Smooth muscle cell (in vitro differentiated cells): ENCODE measurements around the gene PLIN1. TPM values are rescaled to one million over a fixed set of nuclear protein-coding genes. Genes with fewer than 3 reads are reported as not detected.

Experiments
- DNase-seq: peaks from one replicate; lab custom pipeline; 2025; ENCODE audit not compliant: unreplicated experiment; lab: John Stamatoyannopoulos, UW
- H2AFZ ChIP-seq: fragments of 200-600 bp; sonication (generic); 2 replicates; pipeline ENCODE4 v1.6.0; 2016; ENCODE audit warnings: antibody characterized with exemption, low read depth, mild to moderate bottlenecking
- H3F3A ChIP-seq: fragments of 200-600 bp; sonication (generic); 2 replicates; pipeline ENCODE4 v1.6.0; 2017; ENCODE audit warnings: antibody characterized with exemption, low read depth
- H3K27ac ChIP-seq: fragments of 200-600 bp; sonication (generic); 2 replicates; pipeline ENCODE4 v1.5.1; 2016; ENCODE audit warnings: low read depth, mild to moderate bottlenecking
- H3K27me3 ChIP-seq: fragments of 200-600 bp; sonication (generic); 2 replicates; pipeline ENCODE4 v1.6.1; 2016; ENCODE audit warnings: low read depth, mild to moderate bottlenecking
- H3K36me3 ChIP-seq: fragments of 200-600 bp; sonication (generic); 2 replicates; pipeline ENCODE4 v1.5.1; 2016; ENCODE audit warnings: low read depth
- H3K4me1 ChIP-seq: fragments of 200-600 bp; sonication (generic); 2 replicates; pipeline ENCODE4 v1.5.1; 2016; ENCODE audit warnings: low read depth
- H3K4me2 ChIP-seq: fragments of 200-600 bp; sonication (generic); 2 replicates; pipeline ENCODE4 v1.6.0; 2016; ENCODE audit warnings: mild to moderate bottlenecking
- H3K4me3 ChIP-seq: fragments of 200-600 bp; sonication (generic); 2 replicates; pipeline ENCODE4 v1.5.1; 2016; ENCODE audit warnings: mild to moderate bottlenecking
- H3K79me2 ChIP-seq: fragments of 200-600 bp; sonication (generic); 2 replicates; pipeline ENCODE4 v1.6.0; 2016; ENCODE audit warnings: low read depth, mild to moderate bottlenecking
- H3K9ac ChIP-seq: fragments of 200-600 bp; sonication (generic); 2 replicates; pipeline ENCODE4 v1.6.0; 2016; ENCODE audit warnings: low read depth
- H3K9me3 ChIP-seq: fragments of 200-600 bp; sonication (generic); replicated peaks from 2 replicates; pipeline ENCODE4 v1.5.1; 2016; ENCODE audit warnings: low read depth
- H4K20me1 ChIP-seq: fragments of 200-600 bp; sonication (generic); 2 replicates; pipeline ENCODE4 v1.6.0; 2016; ENCODE audit warnings: low read depth
- WGBS: methylation state at CpG from one replicate; pipeline ENCODE4 v1.1.7; 2016; ENCODE audit warnings: low lambda C conversion rate; 5-methylcytosine and 5-hydroxymethylcytosine counted together
- polyA plus RNA-seq: library from polyadenylated mRNA; unstranded; fragments of >200 nt; fragmentation: Nextera tagmentation; extraction: Ambion mirVana; gene quantifications from 2 replicates; pipeline ENCODE4 v1.2.1, GENCODE V29; 2016
- total RNA-seq: library from RNA; depleted of rRNA; stranded (reverse); fragments of >200 nt; gene quantifications from 2 replicates; pipeline ENCODE4 v1.2.3, GENCODE V29; 2014
- TF ChIP-seq, protein P1 (sequence below): fragments of 200-600 bp; sonication (generic); IDR thresholded peaks from 2 replicates; pipeline ENCODE4 v1.5.1; 2017; ENCODE audit warnings: borderline replicate concordance, mild to moderate bottlenecking, antibody characterized with exemption; ENCODE audit not compliant: insufficient read depth, poor library complexity, severe bottlenecking

Gene PLIN1
- total and polyA plus RNA-seq, 2 experiments from 2014 or later: 0.04 to 0.66 TPM

DNA sequence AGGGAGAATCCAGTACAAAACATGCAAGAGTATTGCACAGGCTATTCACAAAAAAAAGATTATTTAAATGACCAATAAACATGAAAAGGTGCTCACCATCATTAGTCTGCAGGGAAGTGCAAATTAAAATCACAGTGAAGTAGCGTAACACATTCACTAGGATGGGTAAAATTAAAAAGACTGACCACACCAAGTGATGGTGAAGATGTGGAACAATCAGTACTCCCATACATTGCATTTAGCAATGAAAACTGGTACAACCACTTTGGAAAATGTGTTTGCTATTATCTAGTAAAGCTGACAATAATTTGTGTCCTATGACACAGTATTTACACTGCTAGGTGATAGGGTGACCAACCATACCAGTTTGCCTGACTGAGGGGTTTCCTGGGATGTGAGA lies 45.5 kb upstream of the PLIN1 start:
- H3K79me2 ChIP-seq: no peaks in the 10 kb centered on the region
- H3F3A ChIP-seq: no peaks in the 10 kb centered on the region
- no peak overlapping the region for H2AFZ ChIP-seq
- no peaks in the 10 kb centered on the region for H3K27me3 ChIP-seq
- no peak for DNase-seq
- no peaks in the 10 kb centered on the region for H3K4me1 ChIP-seq
- H3K9ac ChIP-seq: no peak overlapping the region
- 100% methylated on average over 1 of the region's 1 CpG for WGBS
- H3K27ac ChIP-seq: no peak overlapping the region
- H3K4me2 ChIP-seq: no peak overlapping the region
- TF ChIP-seq, protein P1, sequence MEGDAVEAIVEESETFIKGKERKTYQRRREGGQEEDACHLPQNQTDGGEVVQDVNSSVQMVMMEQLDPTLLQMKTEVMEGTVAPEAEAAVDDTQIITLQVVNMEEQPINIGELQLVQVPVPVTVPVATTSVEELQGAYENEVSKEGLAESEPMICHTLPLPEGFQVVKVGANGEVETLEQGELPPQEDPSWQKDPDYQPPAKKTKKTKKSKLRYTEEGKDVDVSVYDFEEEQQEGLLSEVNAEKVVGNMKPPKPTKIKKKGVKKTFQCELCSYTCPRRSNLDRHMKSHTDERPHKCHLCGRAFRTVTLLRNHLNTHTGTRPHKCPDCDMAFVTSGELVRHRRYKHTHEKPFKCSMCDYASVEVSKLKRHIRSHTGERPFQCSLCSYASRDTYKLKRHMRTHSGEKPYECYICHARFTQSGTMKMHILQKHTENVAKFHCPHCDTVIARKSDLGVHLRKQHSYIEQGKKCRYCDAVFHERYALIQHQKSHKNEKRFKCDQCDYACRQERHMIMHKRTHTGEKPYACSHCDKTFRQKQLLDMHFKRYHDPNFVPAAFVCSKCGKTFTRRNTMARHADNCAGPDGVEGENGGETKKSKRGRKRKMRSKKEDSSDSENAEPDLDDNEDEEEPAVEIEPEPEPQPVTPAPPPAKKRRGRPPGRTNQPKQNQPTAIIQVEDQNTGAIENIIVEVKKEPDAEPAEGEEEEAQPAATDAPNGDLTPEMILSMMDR: no peak
- H4K20me1 ChIP-seq: no peaks in the 10 kb centered on the region
- no peaks in the 10 kb centered on the region for H3K36me3 ChIP-seq
- H3K4me3 ChIP-seq: no peak overlapping the region
- H3K9me3 ChIP-seq: no peaks in the 10 kb centered on the region

DNA sequence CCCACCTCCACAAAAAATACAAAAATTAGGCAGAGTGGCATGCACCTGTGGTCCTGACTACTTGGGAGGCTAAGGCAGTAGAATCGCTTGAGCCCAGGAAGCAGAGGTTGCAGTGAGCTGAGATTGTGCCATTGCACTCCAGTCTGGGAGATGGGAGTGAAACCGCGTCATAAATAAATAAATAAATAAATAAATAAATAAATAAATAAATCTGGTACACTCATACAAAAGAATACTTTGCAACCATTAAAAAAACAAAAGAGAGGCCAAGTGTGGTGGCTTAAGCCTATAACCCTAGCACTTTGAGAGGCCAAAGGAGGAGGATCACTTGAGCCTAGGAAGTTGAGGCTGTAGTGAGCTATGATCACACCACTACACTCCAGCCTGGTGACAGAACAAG lies 43.9 kb upstream of the PLIN1 start:
- H3K9ac ChIP-seq: no peak overlapping the region
- H3K27me3 ChIP-seq: no peaks in the 10 kb centered on the region
- no peaks in the 10 kb centered on the region for H4K20me1 ChIP-seq
- no peak overlapping the region for H3K4me2 ChIP-seq
- H3K36me3 ChIP-seq: no peaks in the 10 kb centered on the region
- no peak for DNase-seq
- H3K4me1 ChIP-seq: no peaks in the 10 kb centered on the region
- H3K79me2 ChIP-seq: no peaks in the 10 kb centered on the region
- H3F3A ChIP-seq: no peaks in the 10 kb centered on the region
- H3K4me3 ChIP-seq: no peak overlapping the region
- H2AFZ ChIP-seq: no peak overlapping the region
- TF ChIP-seq, protein P1: no peak
- 85% methylated on average over 3 of the region's 3 CpGs for WGBS
- no peaks in the 10 kb centered on the region for H3K9me3 ChIP-seq
- H3K27ac ChIP-seq: no peak overlapping the region

DNA sequence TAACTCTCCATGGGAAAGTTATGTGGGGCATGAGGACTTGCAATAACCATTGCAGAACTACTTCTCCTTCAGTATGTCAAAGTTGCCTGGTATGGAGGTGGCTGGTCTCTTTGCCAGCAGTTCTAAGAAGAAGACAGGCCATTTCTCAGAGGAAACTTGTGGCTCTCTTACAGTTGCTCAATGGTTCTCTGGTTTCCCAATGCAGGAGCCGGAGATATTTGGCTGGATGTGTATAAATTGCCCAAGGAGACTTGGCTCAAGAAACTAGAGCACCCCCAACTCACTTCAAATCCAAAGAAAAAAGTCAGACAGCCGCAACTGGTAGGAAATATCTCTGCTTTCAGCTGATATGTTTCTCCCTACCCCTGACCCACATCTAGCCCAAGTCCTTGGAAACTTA lies 35.6 kb upstream of the PLIN1 start:
- WGBS: 95% methylated on average over 2 of the region's 2 CpGs
- H3K4me3 ChIP-seq: no peak overlapping the region

DNA sequence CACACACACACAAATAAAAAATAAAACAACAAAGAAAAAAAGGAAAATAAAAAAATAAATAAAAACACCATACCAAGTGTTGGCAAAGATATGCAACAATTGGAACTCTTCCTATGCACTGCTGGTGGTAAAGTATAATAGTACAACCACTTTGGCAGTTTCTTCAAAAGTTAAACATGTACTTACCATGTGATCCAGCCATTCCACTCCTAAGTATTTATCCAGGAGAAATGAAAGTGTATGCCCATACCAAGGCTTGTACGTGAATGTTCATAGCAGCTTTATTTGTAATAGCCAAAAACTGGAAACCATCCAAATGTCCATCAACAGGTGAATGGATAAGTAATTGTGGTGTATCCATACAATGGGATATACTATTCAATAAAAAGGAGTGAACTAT lies 28.4 kb upstream of the PLIN1 start:
- Histone ChIP-seq H4K20me1 (no peaks in the 10 kb centered on the region), H3F3A (no peaks in the 10 kb centered on the region), H3K4me1 (no peaks in the 10 kb centered on the region), H3K27me3 (peaks cover 10% of the 10 kb centered on the region), H3K79me2 (no peaks in the 10 kb centered on the region), H3K9me3 (no peaks in the 10 kb centered on the region), H3K36me3 (no peaks in the 10 kb centered on the region), H3K4me3 (no peak overlapping the region), H2AFZ (no peak overlapping the region), H3K9ac (no peak overlapping the region), H3K27ac (no peak overlapping the region), H3K4me2 (no peak overlapping the region)
- 94% methylated on average over 1 of the region's 1 CpG for WGBS
- no peak for DNase-seq
- TF ChIP-seq, protein P1: no peak

More for the DNA sequence above, 35.6 kb upstream of the PLIN1 start:
- no peaks in the 10 kb centered on the region for H3K27me3 ChIP-seq
- H3K4me1 ChIP-seq: no peaks in the 10 kb centered on the region
- H3K4me2 ChIP-seq: no peak overlapping the region
- H4K20me1 ChIP-seq: no peaks in the 10 kb centered on the region
- TF ChIP-seq, protein P1: no peak
- H3K9ac ChIP-seq: no peak overlapping the region
- no peaks in the 10 kb centered on the region for H3F3A ChIP-seq
- no peaks in the 10 kb centered on the region for H3K79me2 ChIP-seq
- no peak overlapping the region for H2AFZ ChIP-seq
- H3K36me3 ChIP-seq: no peaks in the 10 kb centered on the region
- DNase-seq: no peak
- no peaks in the 10 kb centered on the region for H3K9me3 ChIP-seq
- H3K27ac ChIP-seq: no peak overlapping the region
